ENCODE results near the gene CFAP92.
"Not testable (repeated sequence)": the region's sequence is repeated elsewhere in the genome, so short reads cannot be mapped to it uniquely, and the experiment has no call there.

CFAP92 gene

DNA sequence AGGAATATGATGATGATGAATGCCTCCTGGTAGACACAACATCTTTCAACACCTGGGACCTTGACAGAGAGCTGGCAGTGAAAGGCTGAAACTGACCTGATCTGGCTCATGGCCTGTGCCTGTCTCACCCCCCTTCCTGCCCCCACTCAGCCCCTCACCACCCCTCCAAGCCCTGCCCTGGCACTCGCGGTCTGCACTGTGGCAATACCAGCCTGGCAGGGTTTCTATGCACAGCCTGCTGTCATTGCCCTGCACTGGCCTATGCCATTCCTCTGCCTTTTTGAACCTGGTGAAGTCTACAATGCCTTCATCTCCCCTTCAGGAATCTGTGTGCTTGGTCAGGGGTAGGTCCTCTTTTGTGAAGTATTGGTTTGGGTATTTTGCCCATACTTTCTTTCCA is 58.0 kb downstream of the CFAP92 start:
- no peak for FAIRE-seq

DNA sequence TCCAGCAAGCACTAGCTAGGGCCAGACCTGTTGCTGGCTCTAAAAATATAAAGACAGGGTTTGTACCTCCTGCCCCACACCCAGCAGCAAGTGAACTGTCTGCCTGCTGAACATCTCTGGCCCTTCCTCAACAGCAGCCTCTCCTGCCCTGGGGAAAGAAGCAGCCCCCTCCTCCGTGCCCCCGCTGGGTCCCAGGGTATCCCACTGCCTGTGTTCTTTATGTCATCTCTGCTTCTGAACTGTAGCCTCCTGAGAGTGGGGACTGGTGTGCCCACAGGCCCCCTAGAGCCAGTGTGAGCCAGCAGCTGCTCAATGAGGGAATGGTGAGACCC is 60.0 kb downstream of the CFAP92 start:
- no peak for FAIRE-seq

DNA sequence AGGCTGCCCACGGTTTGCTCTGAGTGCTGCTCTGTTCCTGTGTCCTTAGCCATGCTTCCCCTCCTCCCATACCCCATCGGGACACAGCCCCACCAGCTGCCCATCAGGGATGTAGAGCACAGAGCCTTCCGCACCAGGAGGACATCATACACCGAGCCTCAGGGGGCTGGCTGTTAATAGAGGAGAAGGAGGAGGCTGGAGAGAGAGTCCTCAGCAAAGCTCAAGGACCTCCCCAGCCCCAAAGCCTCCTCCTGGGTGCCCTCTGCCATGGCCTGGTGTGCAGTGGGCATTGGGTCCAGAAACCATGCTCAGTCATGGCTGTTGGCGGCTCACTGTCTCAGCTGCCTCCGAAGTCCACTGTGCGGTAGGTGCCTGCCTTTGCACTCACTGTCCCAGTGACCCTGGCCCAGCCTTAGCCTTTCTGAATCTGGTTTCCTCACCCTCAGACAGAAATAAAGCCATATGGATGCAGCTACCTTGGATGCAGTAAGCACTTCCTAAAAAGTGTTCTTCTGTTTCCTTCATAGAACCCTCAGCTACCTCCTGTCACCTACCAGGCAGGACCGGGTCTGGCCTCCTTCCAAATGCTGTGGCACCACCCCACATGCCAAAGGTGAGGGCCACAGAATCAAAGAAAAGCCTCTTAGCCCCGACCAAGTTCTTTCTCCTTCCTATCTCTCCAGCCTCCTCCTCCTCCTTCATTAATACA is 60.5 kb downstream of the CFAP92 start:
- no peak for FAIRE-seq

DNA sequence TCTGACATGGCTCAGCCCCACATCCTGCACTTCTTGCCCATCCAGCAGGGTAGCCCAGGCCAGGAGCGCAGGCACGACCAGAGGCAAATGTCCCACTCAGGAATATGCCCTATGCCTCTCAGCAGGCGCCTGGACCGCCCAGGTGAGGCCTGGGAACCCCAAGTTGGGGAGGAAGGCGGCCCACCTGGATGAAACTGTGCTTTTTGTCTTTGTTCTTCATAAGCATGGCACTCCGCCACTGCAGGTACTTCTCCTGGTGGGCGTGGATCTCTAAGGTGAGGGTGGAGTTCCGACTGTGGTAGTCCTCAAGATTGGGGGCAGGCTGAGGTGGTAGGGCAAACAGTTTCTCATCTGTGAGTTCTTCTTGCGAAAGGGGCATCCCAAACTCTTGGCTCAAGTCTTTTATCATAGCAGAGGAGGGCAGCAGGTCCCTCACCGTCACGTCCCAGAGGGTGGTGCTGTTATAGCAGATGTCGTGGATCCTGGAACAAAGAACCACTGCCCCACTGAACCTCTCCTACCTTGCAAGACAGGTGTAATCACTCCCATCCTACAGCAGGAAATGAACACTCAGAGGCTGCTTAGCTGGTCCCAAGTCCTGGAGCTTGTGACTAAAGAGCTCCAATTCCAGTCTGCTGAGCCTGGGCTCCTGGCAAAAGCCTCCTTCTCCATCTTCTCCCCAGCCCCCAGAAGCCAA is 61.2 kb downstream of the CFAP92 start:
- FAIRE-seq = no peak

DNA sequence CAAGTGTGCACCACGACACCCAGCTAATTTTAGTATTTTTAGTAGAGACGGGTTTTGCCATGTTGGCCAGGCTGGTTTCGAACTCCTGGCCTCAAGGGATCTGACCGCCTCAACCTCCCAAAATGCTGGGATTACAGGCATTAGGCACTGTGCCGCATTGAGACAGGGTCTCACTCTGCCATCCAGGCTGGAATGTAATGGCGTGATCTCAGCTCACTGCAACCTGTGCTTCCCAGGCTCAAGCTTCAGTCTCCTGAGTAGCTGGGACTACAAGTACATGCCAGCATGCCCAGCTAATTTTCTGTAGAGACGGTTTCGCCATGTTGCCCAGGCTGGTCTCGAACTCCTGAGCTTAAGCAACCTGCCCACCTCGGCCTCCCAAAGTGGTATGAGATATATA is 62.8 kb downstream of the CFAP92 start:
- no peak for FAIRE-seq

DNA sequence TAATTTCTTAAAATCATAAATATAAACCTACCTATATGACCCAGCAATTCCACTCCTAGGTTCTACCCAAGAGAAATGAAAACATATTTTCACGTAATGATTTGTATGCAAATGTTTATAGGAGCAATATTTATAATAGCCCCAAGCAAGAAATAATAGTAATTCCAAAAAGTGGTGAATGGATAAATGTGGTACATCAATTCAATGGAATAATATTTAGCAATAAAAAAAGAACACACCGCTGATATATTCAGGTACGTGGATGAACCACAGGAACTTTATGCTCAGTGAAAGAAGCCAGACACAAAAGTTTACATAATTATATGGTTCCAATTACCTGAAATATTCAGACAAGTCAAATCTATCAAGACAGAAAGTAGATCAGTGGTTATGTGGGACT is 64.5 kb downstream of the CFAP92 start:
- FAIRE-seq = no peak

DNA sequence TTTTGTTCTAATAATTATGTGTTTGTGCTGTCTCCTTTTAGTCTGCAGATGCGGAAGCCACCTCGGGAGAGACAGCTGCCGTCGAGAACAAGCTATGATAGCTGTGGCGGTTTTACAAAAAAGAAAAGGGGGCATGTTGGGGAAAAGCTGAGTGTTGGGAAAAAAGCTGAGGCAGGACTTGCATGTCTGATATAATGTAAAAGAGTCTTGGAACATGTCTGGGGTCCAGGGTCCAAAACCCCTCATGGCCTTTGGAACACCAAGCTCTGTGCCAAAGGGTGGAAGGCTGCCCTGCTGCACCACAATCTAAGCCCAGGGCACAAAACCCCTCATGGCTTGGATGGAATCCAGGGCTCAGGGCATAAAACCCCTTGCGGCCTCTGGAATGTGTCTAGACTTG is 69.9 kb downstream of the CFAP92 start:
- FAIRE-seq = not testable (repeated sequence)

DNA sequence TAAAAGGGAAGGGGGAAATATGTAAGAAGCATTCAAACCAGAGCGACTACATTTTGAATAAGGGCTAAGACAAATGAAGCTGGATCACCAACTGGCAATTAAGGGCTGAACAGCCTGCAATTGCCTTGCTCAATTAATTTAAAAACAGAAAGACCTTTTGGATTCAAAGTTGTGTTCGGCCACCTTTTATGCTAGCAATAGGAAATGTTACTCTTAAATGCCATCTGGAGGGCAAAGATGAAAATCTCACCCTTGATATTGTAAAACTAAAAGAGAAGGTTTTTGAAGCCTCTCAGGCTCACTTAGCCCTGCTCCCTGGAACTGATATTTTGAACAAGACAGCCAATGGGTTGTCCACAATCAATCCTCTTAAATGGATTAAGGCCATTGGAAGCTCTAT is 70.3 kb downstream of the CFAP92 start:
- FAIRE-seq = peak; percentile 8

DNA sequence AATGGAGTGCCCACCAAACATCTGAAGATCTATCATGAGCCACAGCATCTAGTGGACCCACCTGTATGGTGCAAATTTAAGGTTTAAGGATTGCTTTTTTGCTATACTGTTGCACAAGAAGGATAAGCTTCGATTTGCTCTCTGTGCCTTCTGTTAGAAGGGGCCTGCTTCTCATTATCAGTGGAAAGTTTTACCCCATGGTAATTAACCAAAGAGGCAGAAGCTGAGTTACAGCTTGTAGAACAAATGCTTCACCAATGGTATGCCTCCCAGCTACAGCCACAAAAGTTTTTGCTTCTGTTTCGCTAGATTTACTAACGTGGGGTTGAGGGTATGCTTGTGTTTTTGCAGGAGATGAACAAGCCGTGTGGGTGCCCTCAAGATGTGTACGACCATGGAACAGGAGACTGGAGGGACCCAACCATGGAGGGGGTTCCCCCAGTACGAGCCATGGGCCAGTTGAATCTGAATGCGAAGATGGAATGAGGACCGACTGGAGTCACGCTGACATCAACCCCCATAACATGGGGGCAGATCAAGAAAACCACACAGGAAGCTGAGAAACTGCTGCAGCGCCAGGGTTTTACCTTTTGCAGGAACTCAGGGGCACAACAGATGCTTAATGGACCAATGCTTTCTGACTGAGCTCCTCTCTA is 70.9 kb downstream of the CFAP92 start:
- FAIRE-seq = no peak

DNA sequence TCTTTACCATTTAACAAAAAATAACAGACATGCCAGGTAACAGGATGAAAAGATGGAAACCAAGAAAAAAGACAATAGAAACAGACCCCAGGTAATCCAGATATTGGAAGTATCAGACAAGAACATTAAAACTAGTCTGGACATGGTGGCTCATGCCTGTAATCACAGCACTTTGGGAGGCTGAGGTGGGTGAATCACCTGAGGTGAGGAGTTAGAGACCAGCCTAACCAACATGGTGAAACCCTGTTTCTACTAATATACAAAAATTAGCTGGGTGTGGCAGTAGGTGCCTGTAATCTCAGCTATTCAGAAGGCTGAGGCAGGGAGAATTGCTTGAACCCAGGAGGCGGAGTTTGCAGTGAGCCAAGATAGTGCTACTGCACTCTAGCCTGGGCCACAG is 73.9 kb downstream of the CFAP92 start:
- FAIRE-seq = no peak

DNA sequence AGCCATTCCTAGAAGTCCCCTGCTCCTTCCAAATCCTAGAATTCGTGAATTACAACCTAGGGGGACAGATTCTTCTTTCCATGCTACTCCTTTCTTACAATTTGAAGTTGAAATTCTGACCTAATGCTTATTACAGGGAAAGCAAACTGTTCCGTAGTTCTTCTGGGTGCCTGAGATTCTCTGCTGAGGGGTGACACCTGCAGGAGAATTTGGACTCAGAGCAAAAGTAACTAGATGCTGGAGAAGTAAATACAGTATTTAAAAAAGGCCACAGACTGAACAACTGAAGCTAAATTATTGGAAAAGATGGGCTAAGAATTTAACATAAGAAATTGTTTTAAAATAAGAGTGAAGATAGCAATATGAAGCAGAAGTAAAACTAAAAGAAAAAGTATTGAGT is 76.6 kb downstream of the CFAP92 start:
- peak; percentile 44 for FAIRE-seq

DNA sequence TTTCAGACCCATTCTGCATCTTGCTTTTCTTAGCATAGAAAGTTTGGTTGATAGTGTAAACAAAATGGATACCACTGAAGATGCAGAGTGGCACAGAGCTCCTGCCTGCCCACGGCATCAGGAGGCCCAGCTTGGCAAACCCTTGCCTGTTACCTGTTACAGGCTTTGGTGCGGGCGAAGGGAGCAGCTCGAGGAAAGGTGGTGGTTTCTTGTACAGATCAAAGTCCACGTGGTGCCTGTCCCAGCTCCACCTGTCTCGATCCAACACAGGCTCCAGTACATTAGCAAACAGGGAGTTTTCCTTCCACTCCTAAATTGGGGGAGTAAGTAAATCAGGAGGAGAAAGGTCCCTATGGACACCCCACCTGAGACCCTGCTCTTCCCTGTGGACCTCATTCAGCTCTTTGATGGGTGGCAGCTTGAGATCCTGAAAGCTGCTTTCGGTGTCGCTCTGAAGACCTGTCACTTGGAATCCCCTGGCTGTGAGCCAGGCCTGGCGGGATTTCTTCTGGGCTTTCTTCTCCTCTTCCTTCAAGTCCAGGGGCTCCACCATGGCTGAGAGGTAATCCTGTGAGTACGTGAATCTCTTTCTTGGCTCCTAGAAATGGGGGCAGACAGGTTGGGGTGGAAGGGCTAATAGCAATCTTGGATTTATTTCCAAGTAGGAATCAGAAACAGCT is 78.8 kb downstream of the CFAP92 start:
- FAIRE-seq = no peak

DNA sequence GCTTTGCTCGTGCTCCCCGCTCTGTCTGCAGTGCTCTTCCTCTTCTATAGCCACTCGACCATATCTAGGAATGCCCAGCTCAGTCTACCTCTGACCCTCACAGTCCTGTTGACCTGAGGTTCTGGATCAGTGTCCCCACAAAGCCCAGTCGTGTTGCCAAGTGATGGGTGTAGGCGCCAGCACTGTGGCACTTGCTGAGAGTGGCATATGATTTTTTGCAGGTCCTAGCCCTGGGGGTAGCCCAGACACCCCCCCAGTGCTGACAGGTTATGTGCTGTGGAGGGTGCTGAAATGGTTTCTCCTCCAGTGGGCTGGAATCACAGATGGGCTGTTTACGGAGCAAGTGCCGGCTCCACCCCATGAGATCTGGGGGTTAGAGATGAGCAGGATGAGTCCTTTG is 82.0 kb downstream of the CFAP92 start:
- FAIRE-seq = no peak

DNA sequence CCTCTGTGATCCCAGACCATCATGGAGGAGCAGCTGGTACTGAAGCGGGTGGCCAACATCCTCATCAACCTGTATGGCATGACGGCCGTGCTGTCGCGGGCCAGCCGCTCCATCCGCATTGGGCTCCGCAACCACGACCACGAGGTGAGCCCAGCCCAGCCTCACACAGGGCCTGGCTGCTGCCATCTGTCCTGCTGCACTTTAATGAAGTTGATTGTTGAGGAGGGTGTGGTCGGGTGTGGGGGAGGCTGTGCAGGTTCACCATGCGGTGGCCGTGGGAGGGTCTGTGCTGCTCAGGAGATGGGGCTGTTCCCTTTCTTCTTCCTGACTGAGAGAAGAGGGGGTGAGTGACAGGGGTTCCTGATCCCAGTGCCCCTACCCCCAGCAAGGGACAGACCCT is 83.9 kb downstream of the CFAP92 start:
- no peak for FAIRE-seq

DNA sequence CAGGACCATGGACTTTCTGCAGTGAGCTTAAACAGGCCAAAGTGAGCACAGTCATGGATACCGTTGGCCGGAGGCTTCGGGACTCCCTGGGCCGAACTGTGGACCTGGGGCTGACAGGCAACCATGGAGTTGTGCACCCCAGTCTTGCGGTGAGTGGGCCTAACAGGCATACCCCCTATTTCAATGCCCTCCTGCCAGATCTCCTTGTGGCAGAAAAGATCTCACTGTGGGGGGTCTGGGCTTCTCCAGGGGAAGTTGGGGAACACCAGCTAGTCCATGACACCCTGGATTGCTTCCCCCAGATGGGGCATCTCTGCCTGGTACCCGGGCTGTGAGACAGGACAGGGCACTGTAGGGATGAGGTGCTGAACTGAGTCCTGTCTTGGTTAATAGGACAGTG is 84.9 kb downstream of the CFAP92 start:
- FAIRE-seq = no peak

DNA sequence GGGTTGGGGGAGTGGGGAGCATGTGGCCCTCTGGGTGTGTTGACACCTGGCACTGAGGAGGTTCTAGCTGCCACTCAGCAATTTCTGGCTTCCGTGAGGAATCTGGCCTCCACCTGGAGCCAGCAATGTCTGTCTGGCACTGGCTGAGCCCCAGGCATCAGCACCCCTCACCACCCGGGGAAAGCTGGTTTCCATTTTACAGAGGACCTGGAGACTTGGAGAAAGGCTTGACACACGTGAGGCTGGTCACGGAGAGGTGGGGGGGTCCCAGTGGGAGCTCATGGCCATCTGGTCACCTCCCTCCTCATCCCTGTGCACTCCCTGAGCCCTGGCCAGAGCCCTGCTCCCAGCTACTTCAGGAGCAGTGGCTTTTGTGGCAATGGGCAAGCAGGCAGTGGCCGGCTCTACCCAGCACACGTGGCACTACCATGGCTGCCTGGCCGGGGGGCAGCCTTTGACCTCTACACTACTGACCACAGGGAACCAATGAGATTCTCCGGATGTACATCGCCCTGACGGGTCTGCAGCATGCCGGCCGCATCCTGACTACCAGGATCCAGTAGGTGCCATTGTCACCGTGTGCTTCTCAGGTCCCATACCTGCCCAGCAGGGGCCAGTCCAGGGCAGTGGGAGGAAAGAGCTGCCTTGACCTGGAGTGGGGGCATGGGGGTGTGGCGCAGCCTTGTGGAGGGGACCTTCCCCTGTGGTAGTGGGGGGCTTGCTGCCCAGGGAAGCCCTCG is 86.0 kb downstream of the CFAP92 start:
- no peak for FAIRE-seq

DNA sequence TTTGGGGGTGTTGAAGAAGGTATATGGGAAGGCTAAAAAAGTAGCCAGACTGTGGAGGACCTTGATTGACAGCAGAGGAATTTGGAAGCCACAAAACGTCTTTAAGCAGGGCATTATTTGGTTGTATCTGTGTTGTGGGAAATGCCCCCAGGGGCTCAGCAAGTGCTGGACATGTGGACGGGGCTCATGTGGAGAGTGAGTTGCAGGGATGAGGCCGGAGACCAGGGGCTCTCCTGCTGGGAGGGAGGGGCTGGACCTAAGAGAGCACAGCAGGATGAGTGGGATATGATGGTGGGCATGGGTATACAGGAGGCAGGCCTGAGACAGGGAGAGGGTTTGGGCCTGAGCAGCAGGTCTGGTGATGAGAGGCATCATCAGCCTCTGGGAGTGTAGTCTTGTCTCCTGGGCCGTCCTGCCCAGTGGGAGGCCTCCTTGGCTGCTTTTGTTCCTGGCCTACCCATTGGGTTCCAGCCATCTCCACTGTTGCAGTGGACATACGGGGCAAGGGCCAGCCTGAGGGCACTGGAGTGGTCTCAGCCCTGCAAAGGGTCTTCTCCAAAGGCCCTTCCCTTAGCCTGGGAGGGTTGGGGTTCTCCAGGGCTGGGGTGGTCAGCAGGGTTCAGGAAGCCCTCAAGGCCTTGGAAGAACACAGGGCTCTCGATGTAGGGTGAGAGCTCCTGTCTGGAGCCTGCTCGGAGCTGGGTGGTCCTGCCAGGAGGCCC is 86.9 kb downstream of the CFAP92 start:
- no peak for FAIRE-seq

DNA sequence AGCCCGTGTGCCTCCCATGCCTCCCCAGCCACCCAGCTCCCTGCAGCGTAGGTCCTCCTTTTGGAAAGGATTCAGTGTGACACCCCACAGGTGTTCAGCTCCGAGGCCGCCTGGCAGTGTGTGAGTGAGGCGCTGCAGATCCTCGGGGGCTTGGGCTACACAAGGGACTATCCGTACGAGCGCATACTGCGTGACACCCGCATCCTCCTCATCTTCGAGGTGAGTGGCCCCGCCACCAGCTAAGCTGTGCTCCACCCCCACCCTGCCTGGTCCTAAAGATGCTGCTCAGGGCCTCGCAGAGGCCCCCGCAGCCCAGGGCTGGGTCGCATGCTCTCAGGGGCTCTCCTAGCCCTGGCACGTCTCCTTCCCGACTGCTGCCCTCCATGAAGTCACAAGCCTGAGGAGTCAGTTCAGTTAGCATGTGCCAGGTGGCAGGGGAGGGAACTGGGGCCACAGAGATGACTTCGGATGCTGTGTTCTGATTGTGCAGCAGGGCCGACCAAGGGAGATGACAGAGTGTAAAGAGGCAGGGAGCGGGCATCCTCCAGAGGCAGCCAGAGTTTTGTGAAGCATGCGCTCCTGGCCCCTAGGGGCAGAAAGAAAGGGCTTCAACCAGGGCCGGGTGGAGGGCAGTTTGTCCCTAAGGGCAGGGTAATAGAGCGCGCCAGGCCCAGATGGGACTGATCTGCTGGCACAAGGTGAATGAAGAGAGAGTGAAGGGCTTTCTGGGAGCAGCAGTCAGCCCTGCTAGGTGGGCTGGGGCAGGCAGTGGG is 87.7 kb downstream of the CFAP92 start:
- FAIRE-seq = no peak

DNA sequence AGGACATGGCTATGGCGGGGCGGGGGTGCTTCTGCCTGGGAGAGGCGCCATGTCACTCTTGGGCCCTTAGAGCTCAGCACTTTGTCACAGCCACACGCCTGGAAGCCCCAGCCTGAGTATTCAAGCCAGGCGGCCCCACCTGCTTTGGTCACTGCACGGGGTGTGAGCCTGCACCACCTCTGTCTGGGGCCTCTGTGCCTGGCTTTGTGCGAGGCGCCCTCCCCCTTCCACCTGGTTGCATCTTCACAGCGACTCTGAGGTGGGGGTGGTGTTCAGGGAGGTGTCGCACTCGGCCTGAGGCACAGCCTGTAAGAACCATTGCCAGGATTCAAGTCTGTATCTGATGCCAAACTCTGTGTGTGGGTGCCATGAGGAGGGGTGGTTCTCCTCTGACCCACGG is 90.4 kb downstream of the CFAP92 start:
- FAIRE-seq = no peak

DNA sequence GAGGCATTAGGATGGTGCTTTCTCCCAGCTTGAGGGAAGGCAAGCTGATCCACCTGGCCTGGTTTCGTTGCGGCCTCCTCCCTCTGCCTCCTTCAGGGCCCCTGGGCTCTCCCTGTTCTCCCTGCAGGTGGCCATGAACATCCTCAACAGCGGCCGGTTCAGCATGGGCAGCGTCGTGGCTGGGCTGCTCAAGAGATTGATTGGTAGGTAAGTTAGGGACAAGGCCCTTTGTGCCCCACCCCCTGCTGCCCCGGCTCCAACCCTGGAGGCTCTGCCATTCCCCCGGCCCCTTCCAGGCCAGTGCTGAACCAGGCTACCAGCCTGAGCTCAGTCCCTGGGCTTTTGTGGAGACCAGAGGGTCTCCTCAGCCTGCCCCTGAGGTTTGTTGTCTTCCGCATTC is 91.5 kb downstream of the CFAP92 start:
- FAIRE-seq = no peak

DNA sequence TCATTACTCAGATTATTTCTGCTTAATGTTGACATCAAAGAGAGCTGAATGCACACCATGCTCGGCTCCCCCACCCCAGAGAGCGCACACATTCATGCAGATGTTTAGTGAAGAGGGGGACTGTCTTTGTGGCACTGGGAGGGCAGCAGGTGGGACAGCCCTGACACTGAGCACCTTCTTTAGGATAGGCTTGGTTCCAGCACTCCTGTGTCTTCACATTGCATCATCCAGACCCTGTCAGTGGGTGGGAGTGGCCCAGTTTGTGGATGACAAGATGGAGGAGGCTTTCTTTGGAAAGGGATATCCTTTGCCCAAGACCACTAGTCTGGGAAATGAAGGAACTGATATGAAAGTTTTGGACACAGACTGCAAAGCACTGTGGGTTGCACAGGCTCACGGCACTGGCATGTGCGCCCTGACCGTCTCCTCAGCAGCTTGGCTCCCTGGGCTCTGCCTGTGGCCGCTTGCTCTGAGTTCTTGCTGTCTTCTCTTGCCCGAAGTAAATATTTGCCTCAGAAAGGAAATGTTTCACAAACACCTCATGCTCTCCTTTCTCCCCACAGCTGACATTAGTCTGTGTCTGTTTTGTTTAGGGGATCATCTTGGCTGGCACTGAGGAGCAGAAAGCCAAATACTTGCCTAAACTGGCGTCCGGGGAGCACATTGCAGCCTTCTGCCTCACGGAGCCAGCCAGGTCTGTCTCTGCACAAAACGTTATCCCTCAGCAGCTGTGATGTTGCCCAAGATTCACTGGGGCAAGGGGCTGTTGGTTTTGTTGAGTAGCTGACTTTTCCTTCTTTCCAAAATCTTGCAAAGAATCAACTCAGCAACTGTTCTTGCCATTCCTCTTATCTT is 97.8 kb downstream of the CFAP92 start:
- no peak for FAIRE-seq

Data from G401.6 (cell line).